ENCODE data around the gene SLC17A9. TPM values are rescaled to one million over a fixed set of nuclear protein-coding genes. Genes with fewer than 3 reads are reported as not detected.

SLC17A9 gene
- total RNA-seq, 4 donors from 2014 or later, result 0.10 to 2.1 (median 0.66) TPM

GRCh38 chr20:62999580-62999979, 47.1 kb downstream of the SLC17A9 start:
- no peaks in the 10 kb centered on the region for H3K36me3 ChIP-seq
- TF ChIP-seq CTCF (IDR thresholded peaks at IDR 0.05) (no peak), POLR2AphosphoS5 (IDR thresholded peaks at IDR 0.05) (no peak), EP300 (IDR thresholded peaks at IDR 0.05) (no peak), POLR2A (IDR thresholded peaks at IDR 0.05) (no peak)
- H3K4me1 ChIP-seq, result peaks cover under 1% of the 10 kb centered on the region
- DNase-seq (ENCODE audit: low spot score in 2 of 2), result no peak
- H3K9me3 ChIP-seq, result no peaks in the 10 kb centered on the region
- H3K27ac ChIP-seq, result no peak overlapping the region
- peaks cover 99% of the 10 kb centered on the region for H3K27me3 ChIP-seq
- WGBS, result 78% methylated on average over 4 of the region's 16 CpGs
- no peak overlapping the region for H3K4me3 ChIP-seq

DNA sequence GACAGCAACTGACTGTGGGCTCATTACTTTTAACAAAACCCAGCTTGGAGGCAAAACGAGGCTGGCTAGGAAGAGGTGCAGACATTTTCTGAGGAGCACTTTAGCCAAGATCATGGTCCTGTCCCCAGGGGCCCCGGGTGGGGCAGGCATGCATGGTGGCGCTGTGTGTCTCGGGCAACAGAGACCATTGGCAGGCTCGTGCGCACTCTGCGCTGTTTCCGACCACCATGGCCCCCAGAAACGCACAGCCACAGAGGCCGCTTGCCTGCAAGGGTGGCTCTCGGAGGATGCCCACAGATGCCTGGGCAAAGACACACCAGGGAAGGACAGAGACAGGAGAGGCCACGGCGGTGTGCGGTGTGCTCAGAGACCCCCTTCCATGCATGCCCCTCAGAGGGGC, 47.5 kb downstream of the SLC17A9 start:
- Histone ChIP-seq H3K36me3 (no peaks in the 10 kb centered on the region), H3K27ac (no peak overlapping the region), H3K4me1 (peaks cover 5% of the 10 kb centered on the region), H3K9me3 (no peaks in the 10 kb centered on the region), H3K27me3 (peaks cover 99% of the 10 kb centered on the region), H3K4me3 (no peak overlapping the region)
- TF ChIP-seq POLR2A (IDR thresholded peaks at IDR 0.05), result no peak
- TF ChIP-seq CTCF (IDR thresholded peaks at IDR 0.05), result no peak
- TF ChIP-seq POLR2AphosphoS5 (IDR thresholded peaks at IDR 0.05), result no peak
- TF ChIP-seq EP300 (IDR thresholded peaks at IDR 0.05), result no peak
- WGBS, result 88% methylated on average over 7 of the region's 14 CpGs
- no peak for DNase-seq (ENCODE audit: low spot score in 2 of 2)

DNA sequence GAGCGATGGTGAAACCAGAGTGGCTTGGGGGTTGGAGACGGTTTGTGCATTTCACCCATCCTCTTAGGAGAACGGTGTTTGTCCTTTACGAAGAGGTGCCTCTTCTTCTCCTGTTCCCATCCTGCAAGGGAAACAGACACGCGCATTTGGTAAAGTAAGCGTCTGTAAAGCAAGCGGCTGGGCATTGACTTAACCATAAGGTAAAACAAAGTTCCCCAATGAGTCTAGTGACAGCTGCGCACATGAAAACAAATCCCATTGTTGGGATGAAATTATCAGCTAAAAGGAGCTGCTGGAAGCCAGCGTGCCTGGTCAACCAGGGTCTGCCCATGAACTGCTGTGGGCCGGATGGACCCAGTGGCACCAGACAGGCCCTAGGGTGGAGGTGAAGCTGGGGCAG, 48.4 kb downstream of the SLC17A9 start:
- no peak for DNase-seq (ENCODE audit: low spot score in 2 of 2)
- Histone ChIP-seq H3K27ac (no peak overlapping the region), H3K9me3 (no peaks in the 10 kb centered on the region), H3K4me3 (no peak overlapping the region), H3K36me3 (no peaks in the 10 kb centered on the region), H3K4me1 (peaks cover 14% of the 10 kb centered on the region), H3K27me3 (peaks cover 99% of the 10 kb centered on the region)
- 43% methylated on average over 11 of the region's 11 CpGs for WGBS
- TF ChIP-seq EP300 (IDR thresholded peaks at IDR 0.05) (no peak), POLR2A (IDR thresholded peaks at IDR 0.05) (no peak), CTCF (IDR thresholded peaks at IDR 0.05) (no peak), POLR2AphosphoS5 (IDR thresholded peaks at IDR 0.05) (no peak)

GRCh38 chr20:63002511-63002910, 50.0 kb downstream of the SLC17A9 start:
- no peak for TF ChIP-seq POLR2AphosphoS5 (IDR thresholded peaks at IDR 0.05)
- no peak for TF ChIP-seq CTCF (IDR thresholded peaks at IDR 0.05)
- TF ChIP-seq EP300 (IDR thresholded peaks at IDR 0.05), result no peak
- no peak for TF ChIP-seq POLR2A (IDR thresholded peaks at IDR 0.05)
- Histone ChIP-seq H3K36me3 (no peaks in the 10 kb centered on the region), H3K27ac (no peak overlapping the region), H3K27me3 (peaks cover 99% of the 10 kb centered on the region), H3K9me3 (no peaks in the 10 kb centered on the region), H3K4me3 (no peak overlapping the region), H3K4me1 (peaks cover 30% of the 10 kb centered on the region)
- no peak for DNase-seq (ENCODE audit: low spot score in 2 of 2)
- 78% methylated on average over 11 of the region's 11 CpGs for WGBS

DNA sequence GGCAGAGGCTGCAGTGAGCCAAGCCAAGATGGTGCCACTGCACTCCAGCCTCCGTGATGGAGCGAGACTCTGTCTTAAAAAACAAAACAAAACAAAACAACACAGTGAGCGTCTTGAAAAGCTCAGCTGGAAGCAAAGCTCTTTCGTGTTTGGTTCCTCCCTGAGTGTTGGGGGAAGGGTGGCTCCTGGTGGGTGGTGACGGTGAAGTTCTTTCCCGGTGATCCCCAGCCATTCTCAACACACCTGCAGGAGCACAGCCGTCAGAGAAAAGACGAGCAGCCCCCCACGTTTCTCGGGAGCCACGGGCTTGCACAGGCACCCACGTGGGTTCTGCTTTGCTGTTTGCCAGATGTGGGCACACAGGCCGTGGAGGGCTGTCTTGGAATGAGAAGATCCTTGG, 51.0 kb downstream of the SLC17A9 start:
- H3K4me3 ChIP-seq, result no peak overlapping the region
- 9% methylated on average over 13 of the region's 13 CpGs for WGBS
- TF ChIP-seq POLR2A (IDR thresholded peaks at IDR 0.05) (no peak), POLR2AphosphoS5 (IDR thresholded peaks at IDR 0.05) (no peak), CTCF (IDR thresholded peaks at IDR 0.05) (no peak), EP300 (IDR thresholded peaks at IDR 0.05) (no peak)

More for the DNA sequence above, 51.0 kb downstream of the SLC17A9 start:
- H3K27ac ChIP-seq, result no peak overlapping the region
- no peaks in the 10 kb centered on the region for H3K36me3 ChIP-seq
- H3K4me1 ChIP-seq, result peaks cover 30% of the 10 kb centered on the region
- H3K9me3 ChIP-seq, result no peaks in the 10 kb centered on the region
- peaks cover 100% of the 10 kb centered on the region for H3K27me3 ChIP-seq
- no peak for DNase-seq (ENCODE audit: low spot score in 2 of 2)
